Erythroblast (primary cell): ENCODE data around the gene MLH3.

ENCODE experiments used
- DNase-seq, 2 experiments: peaks; one replicate each; lab custom pipeline; 2025; lab: John Stamatoyannopoulos, UW
- GATA1 ChIP-seq: IDR thresholded peaks from 2 replicates; pipeline ENCODE4 v1.6.1; 2011; ENCODE audit warnings: low read depth, mild to moderate bottlenecking, control low read depth, low read length, moderate library complexity
- POLR2A ChIP-seq: IDR thresholded peaks from 2 replicates; pipeline ENCODE4 v1.6.1; 2011; ENCODE audit warnings: mild to moderate bottlenecking, low read length

The MLH3 gene

DNA sequence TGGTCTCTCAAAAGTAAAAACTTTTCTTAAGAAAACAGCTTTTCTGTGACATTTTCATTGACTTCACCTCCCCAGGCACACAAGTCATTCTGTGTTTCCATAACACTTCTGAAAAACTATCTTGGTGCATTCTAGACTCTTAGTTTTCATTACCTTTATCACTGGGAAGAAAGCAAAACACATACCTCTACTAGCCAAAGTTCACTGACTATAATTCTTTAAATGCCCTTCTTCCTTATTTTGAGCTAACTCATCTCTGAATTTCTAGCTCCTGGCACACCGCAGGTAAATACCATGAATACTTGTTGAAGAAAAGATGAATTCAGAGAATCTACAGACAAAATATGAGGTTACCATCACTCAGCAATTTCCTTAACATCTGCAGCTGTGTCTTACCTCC, 21.1 kb downstream of the MLH3 start:
- TF ChIP-seq POLR2A = no peak
- TF ChIP-seq GATA1 = no peak
- no peak for DNase-seq

DNA sequence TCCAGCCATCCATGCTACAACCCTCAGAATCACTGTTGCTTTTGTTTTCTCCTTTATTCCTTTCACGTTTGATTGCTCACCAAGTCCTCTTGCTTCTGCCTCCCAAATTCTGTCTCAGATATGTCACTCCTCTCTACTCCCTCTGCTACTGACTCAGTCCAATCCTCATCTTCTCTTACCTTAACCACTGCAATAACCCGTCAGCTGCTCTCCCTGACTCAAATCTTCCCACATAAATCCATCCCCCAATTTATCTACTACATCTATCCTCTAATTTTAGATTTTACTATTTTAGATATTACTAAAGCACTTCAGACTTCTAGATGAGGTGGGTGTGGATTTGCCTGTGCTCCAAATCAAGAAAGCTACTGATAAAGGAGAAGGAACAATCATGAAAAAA, 25.4 kb downstream of the MLH3 start:
- TF ChIP-seq GATA1 (no peak), POLR2A (no peak)
- peak in 1 of 2 experiments; percentile 16 for DNase-seq

DNA sequence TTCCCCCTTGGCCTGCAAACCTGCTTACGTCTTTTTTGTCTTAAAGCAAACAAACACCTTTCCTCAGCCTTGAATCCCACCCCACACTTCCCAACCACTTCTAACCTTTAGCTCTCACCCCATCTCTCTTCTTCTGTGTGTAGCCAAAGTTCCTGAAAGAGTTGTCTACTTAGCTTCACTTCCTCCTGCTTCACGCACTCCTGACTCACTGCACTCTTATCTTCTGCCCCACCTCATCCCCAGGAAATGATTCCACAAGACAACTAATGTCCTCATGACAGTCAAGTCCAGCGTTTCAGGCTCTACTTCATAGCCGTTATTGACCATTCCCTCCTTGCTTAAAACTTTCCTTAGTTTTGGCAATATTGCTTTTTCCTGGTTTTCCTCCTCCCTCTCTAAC, 26.2 kb downstream of the MLH3 start:
- TF ChIP-seq GATA1 = no peak
- TF ChIP-seq POLR2A = no peak
- peak in 1 of 2 experiments; percentile 62 for DNase-seq

DNA sequence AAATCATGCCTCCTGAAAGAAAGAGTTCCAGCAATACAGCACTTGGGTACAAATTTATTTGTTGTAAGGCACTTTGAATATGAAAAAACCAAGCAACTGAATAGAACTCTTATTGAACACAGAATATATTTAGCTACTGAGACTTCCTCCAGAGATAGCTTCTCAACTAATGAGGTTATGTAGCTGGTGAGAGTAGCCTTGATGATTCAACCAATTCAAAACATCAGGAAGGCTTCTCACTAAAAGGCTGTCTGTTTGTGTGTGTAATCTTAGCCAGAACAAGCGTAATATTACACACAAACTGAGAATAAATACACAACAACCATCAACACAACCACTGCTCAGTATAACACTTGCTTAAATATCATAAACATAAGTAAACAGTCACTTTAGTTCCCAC, 28.2 kb downstream of the MLH3 start:
- TF ChIP-seq POLR2A = no peak
- TF ChIP-seq GATA1 = no peak
- no peak for DNase-seq

DNA sequence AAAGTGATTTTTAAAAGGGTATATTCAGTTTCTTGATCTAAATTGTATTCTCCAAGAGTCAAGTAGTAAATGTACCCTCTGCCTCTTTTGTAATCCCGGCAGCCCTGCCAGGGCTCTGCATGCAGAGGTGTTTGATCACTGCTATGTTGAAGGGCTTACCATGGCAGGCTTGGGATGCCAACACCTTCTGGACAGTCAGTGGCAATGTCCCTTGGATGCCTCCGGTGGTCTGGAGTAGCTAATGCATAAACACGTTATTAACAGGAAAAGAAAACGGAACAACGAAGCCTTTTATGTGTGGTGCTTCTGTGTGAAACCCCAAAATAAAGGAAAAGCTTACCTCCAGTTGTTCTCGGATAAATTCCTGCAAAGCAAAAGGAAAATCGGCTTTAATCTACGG, 28.6 kb downstream of the MLH3 start:
- peak; percentile 43 to 51 for DNase-seq
- TF ChIP-seq GATA1 (no peak), POLR2A (no peak)

DNA sequence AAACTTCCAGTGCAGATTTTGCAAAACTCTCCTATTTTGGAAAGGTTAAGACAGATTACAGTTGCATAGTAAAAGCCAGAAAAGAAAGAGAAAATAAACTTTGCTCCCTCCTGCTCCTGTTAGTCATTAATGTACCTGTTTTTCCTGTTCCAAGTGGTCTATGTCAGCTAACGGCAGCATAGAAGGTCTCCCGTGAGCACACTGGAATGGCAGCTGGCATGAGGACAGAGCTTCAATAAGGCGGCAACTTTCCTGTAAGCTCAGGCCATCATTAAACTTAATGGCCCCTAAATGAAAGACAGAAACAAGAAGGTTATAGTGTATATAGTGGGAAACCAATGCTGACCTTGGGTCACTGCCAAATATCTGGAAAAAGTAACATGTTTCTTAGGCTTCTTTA, 32.6 kb downstream of the MLH3 start:
- no peak for TF ChIP-seq GATA1
- TF ChIP-seq POLR2A = no peak
- DNase-seq = no peak

DNA sequence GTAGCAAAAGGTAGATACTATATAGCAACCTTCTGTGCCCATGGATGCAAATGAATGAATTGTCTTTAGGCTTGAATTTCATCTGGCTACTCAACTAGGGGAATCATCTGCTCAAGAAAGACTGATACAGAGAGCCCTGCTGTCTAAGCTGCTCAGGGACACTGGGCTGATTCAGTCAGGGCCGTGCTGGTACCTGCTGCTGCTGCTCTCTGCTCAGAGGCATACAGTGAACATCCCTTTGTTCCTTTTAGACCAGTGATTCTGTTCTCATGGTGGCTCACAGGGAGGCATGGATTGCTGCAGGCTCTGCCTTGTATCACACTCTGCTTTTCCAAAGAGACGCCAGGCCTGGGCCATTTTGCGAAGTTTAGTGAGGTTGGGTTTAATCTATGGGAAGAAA, 34.5 kb downstream of the MLH3 start:
- no peak for DNase-seq
- TF ChIP-seq POLR2A = no peak

DNA sequence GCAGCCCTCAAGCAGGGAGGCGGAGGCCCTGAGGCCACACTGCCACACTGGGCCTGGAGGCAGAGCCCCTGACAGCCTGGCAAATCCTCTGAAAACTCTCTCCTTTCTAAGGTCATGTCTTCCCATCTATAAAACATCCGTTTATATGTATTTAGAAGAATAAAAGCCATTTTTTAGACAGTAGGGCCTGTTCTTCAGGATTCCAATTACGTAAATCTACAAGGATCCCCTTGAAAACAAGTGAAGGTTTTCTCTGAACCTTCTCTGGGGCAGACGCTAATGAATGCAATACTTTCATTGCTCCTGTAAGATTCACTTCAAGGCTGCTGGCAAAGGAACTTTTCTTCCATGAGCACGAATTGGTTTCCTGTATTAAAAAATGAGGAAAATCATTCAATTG, 35.8 kb downstream of the MLH3 start:
- no peak for DNase-seq
- no peak for TF ChIP-seq POLR2A

DNA sequence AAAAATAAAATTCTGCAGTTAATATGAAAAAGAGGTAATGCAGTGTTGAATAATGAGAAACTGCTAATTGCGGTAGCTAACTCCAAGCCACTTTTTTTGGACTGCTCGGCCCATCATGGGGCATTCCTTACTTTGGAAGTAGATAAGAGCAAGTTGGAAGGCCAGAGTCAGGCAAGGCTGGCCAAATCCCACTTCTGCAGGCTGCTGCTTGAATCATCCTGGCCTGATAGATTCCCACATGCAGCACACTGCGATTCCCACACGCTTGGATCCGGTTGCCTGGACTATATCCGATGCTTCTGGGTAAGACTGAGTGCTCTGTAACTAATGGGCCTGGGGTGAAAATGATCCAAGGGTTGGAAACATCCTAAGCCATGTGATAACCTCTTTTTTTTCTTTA, 38.0 kb downstream of the MLH3 start:
- TF ChIP-seq POLR2A (no peak), GATA1 (no peak)
- no peak for DNase-seq

DNA sequence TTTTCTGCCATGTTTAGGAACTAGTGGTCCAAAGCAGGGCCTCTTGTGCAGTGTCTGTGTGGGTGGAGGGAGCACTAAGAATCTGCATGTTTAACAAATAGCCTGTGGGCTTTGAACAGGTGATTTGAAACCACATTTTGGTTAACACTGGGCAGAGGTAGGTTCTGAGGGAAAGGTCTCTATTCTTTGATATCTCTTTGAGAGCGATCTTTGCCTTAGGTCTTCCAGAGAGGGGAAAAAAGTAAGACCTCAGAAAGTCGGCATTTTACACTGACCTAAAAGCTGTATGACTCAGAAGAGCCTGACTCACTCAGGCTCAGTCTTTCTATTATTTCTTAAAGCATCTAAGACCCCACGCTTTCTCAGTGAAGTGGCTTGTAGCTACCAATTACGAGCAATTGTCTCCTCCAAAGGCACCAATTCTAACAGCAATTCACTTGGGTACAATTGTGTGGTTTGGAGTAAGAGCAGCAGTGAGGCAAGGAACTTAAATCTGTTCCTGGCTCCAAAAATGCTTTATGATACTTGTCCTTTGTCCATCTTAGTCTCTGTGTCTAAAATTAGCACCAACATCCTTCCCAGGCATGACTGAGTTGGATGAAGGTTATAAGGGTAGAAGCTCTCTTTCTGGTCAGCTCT, 39.8 kb downstream of the MLH3 start:
- no peak for DNase-seq
- TF ChIP-seq GATA1 (no peak), POLR2A (no peak)

DNA sequence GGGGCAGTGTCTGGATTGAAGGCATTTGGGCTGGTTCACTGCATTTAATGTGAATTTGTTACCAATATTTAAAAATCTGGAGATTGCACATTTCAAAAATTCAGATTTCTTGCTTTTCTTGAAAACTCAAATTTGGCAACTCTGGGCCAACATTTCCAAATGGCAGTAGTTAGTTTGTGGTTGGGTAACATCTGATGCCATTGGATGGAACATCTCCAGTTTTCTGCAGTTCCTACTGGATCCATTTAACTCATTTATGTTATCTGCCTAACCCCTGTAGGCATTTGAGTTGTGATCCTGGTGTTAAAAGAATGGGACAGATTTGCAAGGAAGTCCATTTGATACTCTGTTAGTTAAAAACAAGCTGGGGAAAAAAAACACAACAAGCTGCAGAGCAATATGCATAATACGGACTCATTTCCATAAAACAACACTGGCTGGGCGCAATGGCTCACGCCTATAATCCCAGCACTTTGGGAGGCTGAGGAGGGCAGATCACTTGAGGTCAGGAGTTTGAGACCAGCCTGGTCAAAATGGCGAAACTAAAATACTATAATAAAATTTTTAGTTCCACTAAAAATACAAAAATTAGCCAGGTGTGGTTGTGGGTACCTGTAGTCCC, 40.7 kb downstream of the MLH3 start:
- no peak for DNase-seq
- peak; percentile 17 for TF ChIP-seq POLR2A
- no peak for TF ChIP-seq GATA1

DNA sequence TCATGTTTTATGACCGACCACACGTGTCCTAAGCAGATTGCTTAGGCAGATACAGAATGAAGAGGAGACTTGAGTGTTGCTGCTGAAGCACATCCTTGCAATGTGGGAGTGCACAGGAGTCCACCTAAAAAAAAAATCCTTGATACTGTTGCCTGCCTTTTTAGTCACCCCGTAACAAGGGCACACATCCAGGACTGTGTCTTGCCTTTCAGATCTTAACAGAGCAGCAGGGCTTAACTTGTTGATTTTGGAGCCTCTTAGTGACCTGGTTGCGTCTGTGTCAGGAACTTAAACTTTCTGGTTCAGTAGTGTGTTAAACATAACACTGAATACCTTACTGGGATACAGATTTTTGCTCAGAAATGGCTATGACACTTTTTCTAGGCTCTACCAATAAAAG, 42.1 kb downstream of the MLH3 start:
- TF ChIP-seq POLR2A = no peak
- no peak for TF ChIP-seq GATA1

DNA sequence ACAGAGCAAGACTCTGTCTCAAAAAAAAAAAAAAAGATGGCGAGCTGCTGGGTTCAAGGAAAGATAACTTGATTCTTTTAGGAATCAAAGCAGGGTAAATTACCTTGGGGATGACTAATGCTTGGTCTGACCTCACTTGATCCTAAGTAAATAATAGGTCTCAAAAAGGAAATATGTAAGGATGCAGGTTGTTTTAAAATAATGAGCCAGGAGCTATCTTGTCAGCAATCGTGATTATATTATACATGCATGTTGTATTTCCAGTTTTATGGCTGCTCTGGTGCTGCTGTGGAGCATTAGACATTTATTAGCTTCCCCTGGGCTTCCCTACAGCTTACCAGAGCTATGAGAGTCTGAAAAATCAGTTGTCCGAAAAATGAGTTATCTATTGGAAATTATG, 45.9 kb downstream of the MLH3 start:
- no peak for TF ChIP-seq POLR2A
- no peak for TF ChIP-seq GATA1
- no peak for DNase-seq

More for the DNA sequence above, 42.1 kb downstream of the MLH3 start:
- no peak for DNase-seq

DNA sequence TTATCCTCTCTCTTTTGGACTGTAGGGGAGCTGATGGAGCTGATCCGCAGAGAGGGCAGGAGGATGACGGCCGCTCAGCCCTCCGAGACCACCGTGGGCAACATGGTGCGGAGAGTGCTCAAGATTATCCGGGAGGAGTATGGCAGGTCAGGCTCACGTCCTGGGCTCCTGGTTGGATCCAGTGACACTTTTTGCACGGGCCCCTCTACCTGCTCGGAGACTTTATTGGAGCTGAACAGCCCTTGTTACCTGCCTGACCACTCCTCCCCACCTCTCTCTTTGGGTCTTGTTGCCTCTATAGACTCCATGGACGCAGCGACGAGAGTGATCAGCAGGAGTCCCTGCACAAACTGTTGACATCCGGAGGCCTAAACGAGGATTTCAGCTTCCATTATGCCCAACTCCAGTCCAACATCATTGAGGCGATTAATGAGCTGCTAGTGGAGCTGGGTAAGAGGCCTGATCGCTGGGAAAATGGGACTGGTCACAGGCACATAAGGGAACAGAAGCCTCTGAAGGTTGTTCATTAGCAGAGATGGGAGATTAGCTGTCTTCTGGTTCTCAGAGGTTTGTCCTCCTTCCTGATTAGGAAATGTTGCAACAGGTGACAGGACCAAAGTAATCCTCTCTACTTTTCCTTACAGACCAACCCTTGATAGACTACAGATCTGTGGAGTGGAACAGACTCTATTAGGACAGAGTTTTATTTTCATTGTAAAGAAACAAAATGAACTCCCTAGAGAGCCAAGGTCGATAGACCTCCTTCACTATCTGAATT, 47.8 kb downstream of the MLH3 start:
- peak; percentile 30 to 54 for DNase-seq
- no peak for TF ChIP-seq POLR2A
